Heart left ventricle (tissue), 13 donors: ENCODE measurements around the gene SLC7A6.

Source experiments
- POLR2A ChIP-seq, 2 donors: fragments of 450-650 bp; IDR thresholded peaks; one replicate each; pipeline ENCODE4 v1.6.1; 2017; ENCODE audit warnings: antibody characterized with exemption in 2 of 2, mild to moderate bottlenecking in 2 of 2, moderate library complexity in 2 of 2
- TF ChIP-seq, protein P1 (sequence below), 12 donors: fragments of 200-600 bp; sonication (generic) in 4 of 12; IDR thresholded peaks; one replicate each; pipeline versions ENCODE4 v1.5.0 to v1.8.0; 2018 to 2022; ENCODE audit warnings: antibody characterized with exemption in 12 of 12, mild to moderate bottlenecking in 5 of 12
- donor health status: ischemic (EF 13 %, LVEDD 7.1; RV severe dilation, severe dysfunction).
- donor health status: DM: no; HTN: yes; CAD: no.
- donor health status: DM: no; HTN: no; CAD: no.
- donor health status: ischemic (EF 25% LVEDD 6.9; RV normal size, moderate dysfunction).
- donor health status: ischemic (EF 25% LVEDD 5.7; RV mildly dilated, moderate dysfunction).
- donor health status: ischemic (EF 35%, LVEDD 5.7; RV mildly dilated, moderate dysfunction).
- donor health status: nonischemic (EF 11% LVEDD 7.7; RV severe dilation, severe dysfunction).
- donor health status: DM: yes; HTN: yes; CAD: no.
- donor health status: PGD.
- donor health status: ischemic (EF 29% LVEDD 5.4; RV normal size, mild dysfunction).
- donor health status: nonischemic (EF 23%, LVEDD 6.1; RV moderate dilation, normal function).

DNA sequence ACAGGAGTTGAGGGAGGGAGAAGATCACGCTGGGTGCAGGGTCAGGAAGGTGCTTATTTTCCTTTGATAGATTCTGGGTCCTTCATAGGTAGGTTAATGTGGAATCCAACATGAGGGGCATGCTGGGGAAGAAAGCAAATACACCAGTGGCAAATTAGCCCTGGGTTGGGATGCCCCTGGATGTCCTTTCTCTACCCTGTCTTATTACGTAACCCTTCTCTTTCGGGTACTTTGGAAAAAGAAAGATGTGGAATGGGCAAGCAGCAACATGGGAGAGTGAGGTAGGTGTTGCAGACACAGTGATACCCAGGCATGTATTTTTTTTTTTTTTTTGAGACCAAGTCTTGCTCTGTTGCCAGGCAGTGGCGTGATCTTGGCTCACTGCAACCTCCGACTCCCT, 9.1 kb downstream of the SLC7A6 start:
- no peak for TF ChIP-seq POLR2A (IDR thresholded peaks at IDR 0.05)
- TF ChIP-seq, protein P1, sequence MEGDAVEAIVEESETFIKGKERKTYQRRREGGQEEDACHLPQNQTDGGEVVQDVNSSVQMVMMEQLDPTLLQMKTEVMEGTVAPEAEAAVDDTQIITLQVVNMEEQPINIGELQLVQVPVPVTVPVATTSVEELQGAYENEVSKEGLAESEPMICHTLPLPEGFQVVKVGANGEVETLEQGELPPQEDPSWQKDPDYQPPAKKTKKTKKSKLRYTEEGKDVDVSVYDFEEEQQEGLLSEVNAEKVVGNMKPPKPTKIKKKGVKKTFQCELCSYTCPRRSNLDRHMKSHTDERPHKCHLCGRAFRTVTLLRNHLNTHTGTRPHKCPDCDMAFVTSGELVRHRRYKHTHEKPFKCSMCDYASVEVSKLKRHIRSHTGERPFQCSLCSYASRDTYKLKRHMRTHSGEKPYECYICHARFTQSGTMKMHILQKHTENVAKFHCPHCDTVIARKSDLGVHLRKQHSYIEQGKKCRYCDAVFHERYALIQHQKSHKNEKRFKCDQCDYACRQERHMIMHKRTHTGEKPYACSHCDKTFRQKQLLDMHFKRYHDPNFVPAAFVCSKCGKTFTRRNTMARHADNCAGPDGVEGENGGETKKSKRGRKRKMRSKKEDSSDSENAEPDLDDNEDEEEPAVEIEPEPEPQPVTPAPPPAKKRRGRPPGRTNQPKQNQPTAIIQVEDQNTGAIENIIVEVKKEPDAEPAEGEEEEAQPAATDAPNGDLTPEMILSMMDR (IDR thresholded peaks at IDR 0.05): no peak
